Common myeloid progenitor, CD34-positive (primary cell): Measurements from ENCODE around the gene AZI2.

Source experiments
- CTCF ChIA-PET: fragments of 350-600 bp; sonication (Branson Sonifier 250); formaldehyde crosslinking; loops from one replicate; lab custom pipeline; 2021; ENCODE audit warnings: antibody characterized with exemption; lab: Charles Lee
- POLR2A ChIA-PET: fragments of 350-600 bp; sonication (Branson Sonifier 250); formaldehyde crosslinking; loops from one replicate; lab custom pipeline; 2021; ENCODE audit warnings: antibody characterized with exemption; lab: Charles Lee
- DNase-seq, 3 donors: peaks; one replicate each; pipeline versions ENCODE4 v3.0.0 to v3.0.0-alpha.2; 2013
- H3K27ac ChIP-seq, 2 experiments: 1 replicate in 1 of 2; 2 replicates in 1 of 2; pipeline ENCODE4 v1.7.0; 2013; ENCODE audit warnings: inconsistent platforms in 2 of 2, low read length in 2 of 2, mild to moderate bottlenecking in 2 of 2, low read depth in 1 of 2, moderate library complexity in 1 of 2; ENCODE audit not compliant: severe bottlenecking in 2 of 2, insufficient read depth in 1 of 2, poor library complexity in 1 of 2
- H3K27me3 ChIP-seq, 5 experiments: replicated peaks in 2 of 5; 1 replicate in 3 of 5; 2 replicates in 2 of 5; pipeline versions ENCODE4 v1.6.1 to v1.7.0; 2013; ENCODE audit warnings: low read length in 4 of 5, mild to moderate bottlenecking in 2 of 5, moderate library complexity in 2 of 5, inconsistent platforms in 1 of 5; ENCODE audit not compliant: insufficient read depth in 5 of 5, control insufficient read depth in 4 of 5
- H3K36me3 ChIP-seq, 4 experiments: 1 replicate in 2 of 4; 2 replicates in 2 of 4; pipeline versions ENCODE4 v1.6.1 to v1.7.0; 2013; ENCODE audit warnings: low read length in 3 of 4, control low read depth in 1 of 4, mild to moderate bottlenecking in 1 of 4; ENCODE audit not compliant: control insufficient read depth in 4 of 4, insufficient read depth in 4 of 4
- H3K4me1 ChIP-seq, 4 experiments: 1 replicate in 3 of 4; 2 replicates in 1 of 4; pipeline versions ENCODE4 v1.6.1 to v1.7.1; 2013; ENCODE audit warnings: low read length in 3 of 4, mild to moderate bottlenecking in 3 of 4, control low read depth in 1 of 4, inconsistent platforms in 1 of 4, moderate library complexity in 1 of 4; ENCODE audit not compliant: control insufficient read depth in 4 of 4, insufficient read depth in 4 of 4; ENCODE audit errors: control extremely low read depth in 1 of 4
- H3K4me3 ChIP-seq, 7 experiments: 1 replicate in 4 of 7; 2 replicates in 3 of 7; pipeline versions ENCODE4 v1.5.1 to v1.7.0; 2013; ENCODE audit warnings: mild to moderate bottlenecking in 7 of 7, low read length in 6 of 7, moderate library complexity in 6 of 7, inconsistent platforms in 2 of 7, low read depth in 2 of 7, control low read depth in 1 of 7; ENCODE audit not compliant: insufficient read depth in 4 of 7, control insufficient read depth in 1 of 7; ENCODE audit errors: extremely low read depth in 1 of 7
- H3K9me3 ChIP-seq, 5 experiments: 1 replicate in 4 of 5; 2 replicates in 1 of 5; pipeline versions ENCODE4 v1.6.1 to v1.7.1; 2013; ENCODE audit warnings: low read length in 4 of 5, mild to moderate bottlenecking in 2 of 5, inconsistent platforms in 1 of 5, low read depth in 1 of 5, moderate library complexity in 1 of 5; ENCODE audit not compliant: control insufficient read depth in 4 of 5, insufficient read depth in 2 of 5; ENCODE audit errors: control extremely low read depth in 1 of 5
- WGBS: methylation state at CpG from one replicate; pipeline ENCODE4 v1.1.5; 2013; ENCODE audit not compliant: insufficient coverage; 5-methylcytosine and 5-hydroxymethylcytosine counted together

The AZI2 gene

DNA sequence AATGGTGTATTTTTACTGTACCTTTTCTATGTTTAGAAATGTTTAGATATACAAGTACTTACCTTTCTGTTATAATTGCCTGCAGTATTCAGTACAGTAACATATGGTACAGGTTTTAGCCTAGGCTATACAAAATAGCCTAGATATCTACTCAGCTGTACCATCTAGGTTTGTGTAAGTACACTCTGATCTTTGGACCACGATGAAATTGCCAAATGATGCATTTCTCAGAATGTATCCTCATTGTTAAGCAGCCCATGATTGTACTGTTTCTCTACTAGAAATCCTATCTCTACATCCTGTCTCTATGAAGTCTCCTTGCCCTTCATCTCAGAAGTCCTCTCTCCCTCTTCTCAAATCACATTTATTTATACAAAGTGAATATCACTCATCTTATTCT, 32.9 kb downstream of the AZI2 start:
- no peak for DNase-seq
- H3K27ac ChIP-seq: no peak overlapping the region
- H3K4me3 ChIP-seq: no peak overlapping the region
- H3K9me3 ChIP-seq: no peaks in the 10 kb centered on the region
- CTCF ChIA-PET: no interaction called here
- H3K36me3 ChIP-seq: peaks cover 2 to 19% (median 9%) of the 10 kb centered on the region in 4 experiments
- H3K27me3 ChIP-seq: no peaks in the 10 kb centered on the region
- WGBS: 100% methylated on average over 1 of the region's 1 CpG
- POLR2A ChIA-PET: no interaction called here
- H3K4me1 ChIP-seq: no peaks in the 10 kb centered on the region

DNA sequence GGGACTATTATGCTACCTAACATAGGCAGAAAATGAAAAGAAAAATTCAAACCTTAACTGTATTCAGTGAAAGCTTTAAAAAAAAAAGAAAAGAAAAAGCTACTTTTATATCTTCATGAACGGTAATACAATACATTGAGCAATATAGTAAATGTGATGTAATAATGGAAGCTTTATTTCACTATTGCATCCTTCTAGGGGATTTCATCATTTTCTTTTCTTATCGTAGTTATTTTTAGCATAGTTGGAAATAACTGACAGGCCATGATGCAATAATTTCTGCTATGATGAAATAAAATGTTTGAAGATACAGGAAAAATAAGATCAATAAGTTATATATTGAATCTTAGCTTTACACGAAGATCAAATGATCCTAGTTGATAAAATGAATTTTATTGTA, 40.4 kb downstream of the AZI2 start:
- Histone ChIP-seq H3K36me3 (peaks cover 0 to 3% (median under 1%) of the 10 kb centered on the region in 4 experiments), H3K27ac (no peak overlapping the region), H3K4me3 (no peak overlapping the region), H3K9me3 (no peaks in the 10 kb centered on the region), H3K27me3 (no peaks in the 10 kb centered on the region), H3K4me1 (no peaks in the 10 kb centered on the region)
- no CpG with 5 or more reads among the region's 3 CpGs for WGBS
- no peak for DNase-seq
- ChIA-PET CTCF (interaction anchor here (0.8 to 1.4 kb wide), 3 partner anchors 9 to 21 kb away, joined by 3 to 5 read pairs (median 5); no protein-coding TSS in a partner anchor), POLR2A (no interaction called here)

DNA sequence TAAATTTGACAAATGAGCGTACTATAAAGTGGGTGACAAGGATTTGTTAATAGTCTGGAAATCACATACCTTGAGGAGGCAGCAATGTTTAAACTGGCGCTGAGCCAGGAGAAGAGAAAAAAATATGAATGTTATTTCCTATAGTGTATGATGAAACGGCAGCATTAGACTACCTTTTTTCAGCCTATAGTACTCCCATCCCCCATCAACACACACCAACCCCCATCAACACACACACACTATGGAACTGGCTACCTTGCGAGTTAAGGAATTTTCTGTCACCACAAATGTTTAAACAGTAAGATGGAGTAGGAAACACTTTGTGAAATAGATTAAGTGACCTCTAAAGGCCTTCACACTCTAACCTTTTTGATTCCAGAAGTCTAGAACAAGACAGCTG, 46.9 kb downstream of the AZI2 start:
- Histone ChIP-seq H3K4me1 (no peaks in the 10 kb centered on the region), H3K27me3 (no peaks in the 10 kb centered on the region), H3K27ac (no peak overlapping the region), H3K36me3 (peaks cover 0 to 7% (median 3%) of the 10 kb centered on the region in 4 experiments), H3K9me3 (no peaks in the 10 kb centered on the region), H3K4me3 (no peak overlapping the region)
- POLR2A ChIA-PET: no interaction called here
- no peak for DNase-seq
- WGBS: no CpG with 5 or more reads among the region's 4 CpGs
- CTCF ChIA-PET: no interaction called here

DNA sequence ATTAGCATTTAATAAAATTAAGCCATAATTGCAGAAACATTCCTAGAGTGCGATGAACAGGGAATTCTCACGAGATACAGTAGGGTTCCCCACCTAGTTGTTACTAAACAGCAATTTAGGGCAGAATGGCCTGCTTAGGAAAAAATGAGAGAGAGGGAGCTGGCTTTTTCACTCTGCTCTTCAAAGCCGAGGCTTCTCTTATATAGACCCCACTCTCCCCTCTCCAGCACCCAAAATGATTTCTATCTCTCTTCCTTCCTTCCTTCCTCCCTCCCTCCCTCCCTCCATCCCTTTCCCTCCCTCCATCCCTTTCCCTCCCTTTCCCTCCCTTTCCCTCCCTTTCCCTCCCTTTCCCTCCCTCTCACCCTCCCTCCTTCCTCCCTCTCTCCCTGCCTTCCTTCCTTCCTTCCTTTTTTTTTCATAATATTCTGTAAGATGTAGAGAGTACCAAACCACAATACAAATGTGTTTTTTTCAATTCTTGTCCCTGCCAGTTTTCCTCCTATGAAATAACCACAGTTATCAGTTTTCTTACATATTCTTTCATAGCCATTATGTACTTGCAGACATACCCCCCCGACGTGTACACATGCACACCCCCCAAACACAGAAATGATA, 48.2 kb downstream of the AZI2 start:
- CTCF ChIA-PET: no interaction called here

DNA sequence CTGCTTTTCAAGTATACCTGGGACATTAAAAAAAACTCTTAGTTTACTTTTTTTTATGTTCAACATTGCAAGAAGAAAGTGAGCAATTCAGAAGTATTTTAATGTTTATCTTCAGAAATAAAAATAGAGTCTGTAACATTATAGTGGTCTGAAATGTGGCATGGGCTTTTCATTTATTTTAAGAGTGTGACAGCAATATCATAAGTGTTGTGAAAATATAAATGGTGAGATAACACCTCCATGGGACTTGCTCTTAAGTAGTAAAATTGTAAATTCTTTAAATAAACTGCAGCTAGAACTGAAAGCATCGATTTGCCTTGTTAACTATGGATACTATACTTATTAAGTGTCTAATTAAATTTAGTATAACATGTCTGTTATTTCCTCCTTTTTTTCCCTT, 48.9 kb downstream of the AZI2 start:
- H3K4me3 ChIP-seq: no peak overlapping the region
- H3K9me3 ChIP-seq: no peaks in the 10 kb centered on the region
- H3K36me3 ChIP-seq: peaks cover 0 to 7% (median 2%) of the 10 kb centered on the region in 4 experiments
- no peak for DNase-seq
- peaks cover 0 to 11% (median 4%) of the 10 kb centered on the region in 4 experiments for H3K4me1 ChIP-seq
- WGBS: no CpG with 5 or more reads among the region's 1 CpG
- no peak overlapping the region for H3K27ac ChIP-seq
- POLR2A ChIA-PET: interaction anchor here (0.6 kb wide), 1 partner anchor 597 kb away, joined by 3 read pairs; no protein-coding TSS in a partner anchor
- no peaks in the 10 kb centered on the region for H3K27me3 ChIP-seq
- CTCF ChIA-PET: interaction anchor here (1.5 kb wide), 1 partner anchor 30 kb away, joined by 3 read pairs; no protein-coding TSS in a partner anchor

More for the DNA sequence above, 48.2 kb downstream of the AZI2 start:
- no peaks in the 10 kb centered on the region for H3K27me3 ChIP-seq
- no peak overlapping the region for H3K27ac ChIP-seq
- DNase-seq: no peak
- 61% methylated on average over 2 of the region's 5 CpGs for WGBS
- H3K36me3 ChIP-seq: peaks cover 0 to 7% (median 3%) of the 10 kb centered on the region in 4 experiments
- POLR2A ChIA-PET: no interaction called here
- H3K9me3 ChIP-seq: no peaks in the 10 kb centered on the region
- no peak overlapping the region for H3K4me3 ChIP-seq
- H3K4me1 ChIP-seq: peaks cover 0 to 9% (median 2%) of the 10 kb centered on the region in 4 experiments

DNA sequence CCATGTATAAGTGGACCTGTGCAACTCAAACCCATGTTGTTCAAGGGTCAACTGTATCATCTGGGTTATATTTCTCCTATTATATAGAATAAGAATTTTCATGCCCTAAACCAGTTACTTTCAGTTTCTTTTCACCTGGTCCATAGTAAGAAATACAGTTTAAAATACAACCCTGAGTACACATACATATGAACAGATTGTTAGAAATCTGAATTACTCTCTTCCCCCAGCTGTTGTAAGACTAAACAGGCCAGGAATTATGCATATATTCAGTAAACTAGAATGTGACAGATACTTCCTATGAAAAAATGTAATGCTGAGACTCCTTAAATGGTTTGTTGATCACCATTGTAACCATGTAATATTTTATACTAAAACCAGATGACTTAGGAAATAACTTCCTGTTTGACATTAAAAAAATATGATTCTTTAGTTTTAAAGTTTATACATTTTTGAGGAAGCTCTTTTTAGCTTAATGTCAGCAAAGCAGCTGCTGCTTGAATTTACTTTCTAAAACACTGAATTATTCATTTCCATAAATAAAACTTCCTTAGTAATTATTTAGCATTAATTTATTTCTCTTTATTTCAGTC, 52.6 kb downstream of the AZI2 start:
- H3K27ac ChIP-seq: peak overlapping the region in 1 of 2 experiments; percentile 38
- peak; percentile 14 to 71 (median 57) for DNase-seq
- CTCF ChIA-PET: interaction anchor here (1.2 kb wide), 1 partner anchor 577 kb away, joined by 3 read pairs; no protein-coding TSS in a partner anchor
- peak overlapping the region in 3 of 7 experiments; percentile 6 to 42 (median 40) for H3K4me3 ChIP-seq
- peaks cover 0 to 7% (median 3%) of the 10 kb centered on the region in 4 experiments for H3K36me3 ChIP-seq
- peaks cover 0 to 11% (median 4%) of the 10 kb centered on the region in 4 experiments for H3K4me1 ChIP-seq
- H3K9me3 ChIP-seq: peaks cover 0 to 2% (median 0%) of the 10 kb centered on the region in 5 experiments
- no peaks in the 10 kb centered on the region for H3K27me3 ChIP-seq
- POLR2A ChIA-PET: no interaction called here
